GM12878 (cell line): Measurements from ENCODE around the gene CAMK2A.

ENCODE experiments used
- ATF3 ChIP-seq: IDR thresholded peaks from 2 replicates; pipeline ENCODE4 v1.6.1; 2011; ENCODE audit warnings: low read depth, mild to moderate bottlenecking, low read length, moderate library complexity, borderline replicate concordance; ENCODE audit errors: extremely low read depth
- BCLAF1 ChIP-seq: fragments of 450-650 bp; IDR thresholded peaks from 2 replicates; pipeline ENCODE4 v1.6.1; 2017; ENCODE audit warnings: antibody characterized with exemption, mild to moderate bottlenecking, moderate library complexity
- BHLHE40 ChIP-seq, 2 experiments: fragments of 450-650 bp in 1 of 2; IDR thresholded peaks; 2 replicates each; pipeline ENCODE4 v1.6.1; 2011 to 2017; ENCODE audit warnings: low read depth in 2 of 2, borderline replicate concordance in 1 of 2, improper control_type of control experiment in 1 of 2, low read length in 1 of 2, mild to moderate bottlenecking in 1 of 2
- CHD2 ChIP-seq: IDR thresholded peaks from 2 replicates; pipeline ENCODE4 v1.6.1; 2011; ENCODE audit warnings: low read depth, low read length, improper control_type of control experiment, borderline replicate concordance
- EP300 ChIP-seq, 2 experiments: fragments of 150-350 bp in 1 of 2; IDR thresholded peaks; 2 replicates each; pipeline ENCODE4 v1.6.1; 2011 to 2012; ENCODE audit warnings: low read depth in 2 of 2, low read length in 2 of 2, borderline replicate concordance in 1 of 2, improper control_type of control experiment in 1 of 2, inconsistent platforms in 1 of 2; ENCODE audit not compliant: control insufficient read depth in 1 of 2
- IKZF1 ChIP-seq: fragments of 450-650 bp; conservative IDR thresholded peaks from 2 replicates; pipeline ENCODE4 v1.6.1; 2017; ENCODE audit warnings: antibody characterized with exemption, mild to moderate bottlenecking
- NR2C2 ChIP-seq: IDR thresholded peaks from 2 replicates; pipeline ENCODE4 v1.6.1; 2011; ENCODE audit warnings: borderline replicate concordance, low read depth; ENCODE audit not compliant: control insufficient read depth, insufficient read length
- NRF1 ChIP-seq: conservative IDR thresholded peaks from 2 replicates; pipeline ENCODE4 v1.6.1; 2011; ENCODE audit warnings: mild to moderate bottlenecking, low read depth, low read length, improper control_type of control experiment
- POLR2AphosphoS5 ChIP-seq: IDR thresholded peaks from 2 replicates; pipeline ENCODE4 v1.6.1; 2011; ENCODE audit warnings: mild to moderate bottlenecking, low read length, inconsistent platforms
- RCOR1 ChIP-seq: conservative IDR thresholded peaks from 2 replicates; pipeline ENCODE4 v1.6.1; 2012; ENCODE audit warnings: low read depth, low read length, improper control_type of control experiment
- SMC3 ChIP-seq: IDR thresholded peaks from 2 replicates; pipeline ENCODE4 v1.6.1; 2011; ENCODE audit warnings: low read length, improper control_type of control experiment, borderline replicate concordance
- ZBTB4 ChIP-seq: fragments of 450-650 bp; formaldehyde crosslinking; IDR thresholded peaks from 2 replicates; pipeline ENCODE4 v1.4.0; 2022; ENCODE audit warnings: mild to moderate bottlenecking, moderate library complexity
- ZNF622 ChIP-seq: fragments of 450-650 bp; IDR thresholded peaks from 2 replicates; pipeline ENCODE4 v1.6.1; 2017; ENCODE audit warnings: mild to moderate bottlenecking, inconsistent platforms

- TF ChIP-seq IKZF1 = no peak
- no peak for TF ChIP-seq EP300 (IDR thresholded peaks at IDR 0.05; ENCODE audit: borderline replicate concordance in 1 of 2, control insufficient read depth in 1 of 2, low read depth in 2 of 2, low read length in 2 of 2)
- TF ChIP-seq ZBTB4 (CRISPR knock-in tag) = no peak
- no peak for TF ChIP-seq ATF3
- TF ChIP-seq NRF1 = no peak
- no peak for TF ChIP-seq NR2C2
- no peak for TF ChIP-seq CHD2
- TF ChIP-seq ZNF622 = no peak
- no peak for TF ChIP-seq POLR2AphosphoS5
- no peak for TF ChIP-seq SMC3
- no peak for TF ChIP-seq BHLHE40 (IDR thresholded peaks at IDR 0.05; ENCODE audit: borderline replicate concordance in 1 of 2, low read depth in 2 of 2, low read length in 1 of 2)
- no peak for TF ChIP-seq RCOR1
- TF ChIP-seq BCLAF1 = no peak
These were observed 66.7 kb downstream of the CAMK2A start for GRCh38 chr5:150222906-150223305.
